Forelimb muscle (tissue), 1 donor: ENCODE measurements around the gene TASOR2. TPM values are rescaled to one million over a fixed set of nuclear protein-coding genes. Genes with fewer than 3 reads are reported as not detected.

Experiments
- DNase-seq: peaks from one replicate; pipeline ENCODE4 v3.0.0-alpha.2; 2013; ENCODE audit warnings: low read depth
- polyA plus RNA-seq: library from polyadenylated mRNA; unstranded; fragments of 120-200 nt; gene quantifications from one replicate; pipeline ENCODE4 v1.2.1, GENCODE V29; 2013; ENCODE audit not compliant: insufficient read length

The TASOR2 gene
- polyA plus RNA-seq = 30.0 TPM

- DNase-seq = peak; percentile 93
Measured at GRCh38 chr10:5684318-5684970, at the start of gene TASOR2. Gene TASOR2 (plus strand): TSS chr10:5684838. CDS start chr10:5720643, 35,805 bp downstream.

- no peak for DNase-seq
Measured at GRCh38 chr10:5634918-5635317, 49.7 kb upstream of the TASOR2 start.

- DNase-seq = no peak
Measured at GRCh38 chr10:5638494-5638893, 46.1 kb upstream of the TASOR2 start.

- DNase-seq = no peak
Measured at GRCh38 chr10:5639066-5639465, 45.6 kb upstream of the TASOR2 start.

- no peak for DNase-seq
Measured at GRCh38 chr10:5640036-5640435, 44.6 kb upstream of the TASOR2 start.

- no peak for DNase-seq
Measured at GRCh38 chr10:5640501-5640900, 44.1 kb upstream of the TASOR2 start.

GRCh38 chr10:5641501-5641900 lies 43.1 kb upstream of the TASOR2 start:
- DNase-seq = no peak

GRCh38 chr10:5643346-5644067 lies 41.1 kb upstream of the TASOR2 start:
- peak; percentile 90 for DNase-seq

GRCh38 chr10:5644930-5645329 lies 39.7 kb upstream of the TASOR2 start:
- no peak for DNase-seq

- no peak for DNase-seq
Measured at GRCh38 chr10:5645375-5645774, 39.3 kb upstream of the TASOR2 start.

- DNase-seq = no peak
Measured at GRCh38 chr10:5645944-5646617, 38.6 kb upstream of the TASOR2 start.

- no peak for DNase-seq
Measured at GRCh38 chr10:5647507-5648240, 37.0 kb upstream of the TASOR2 start.

GRCh38 chr10:5648494-5649457 lies 35.9 kb upstream of the TASOR2 start:
- no peak for DNase-seq

GRCh38 chr10:5649746-5650145 lies 34.9 kb upstream of the TASOR2 start:
- no peak for DNase-seq

- no peak for DNase-seq
Measured at GRCh38 chr10:5650664-5651387, 33.8 kb upstream of the TASOR2 start.

GRCh38 chr10:5651388-5651764 lies 33.3 kb upstream of the TASOR2 start:
- DNase-seq = no peak

GRCh38 chr10:5652746-5653145 lies 31.9 kb upstream of the TASOR2 start:
- DNase-seq = no peak

GRCh38 chr10:5654218-5654755 lies 30.4 kb upstream of the TASOR2 start:
- no peak for DNase-seq

GRCh38 chr10:5655121-5655520 lies 29.5 kb upstream of the TASOR2 start:
- no peak for DNase-seq
